MM.1S (cell line): Measurements from ENCODE around the gene TRAT1.

Source experiments
- EZH2phosphoT487 ChIP-seq: fragments of 300-600 bp; sonication (generic); IDR thresholded peaks from 2 replicates; pipeline ENCODE4 v1.6.1; 2018; ENCODE audit warnings: antibody characterized with exemption, low read length
- TF ChIP-seq, protein P1 (sequence below): fragments of 300-600 bp; sonication (generic); IDR thresholded peaks from 2 replicates; pipeline ENCODE4 v1.5.1; 2016; ENCODE audit warnings: antibody characterized with exemption, low read length, mixed read lengths

DNA sequence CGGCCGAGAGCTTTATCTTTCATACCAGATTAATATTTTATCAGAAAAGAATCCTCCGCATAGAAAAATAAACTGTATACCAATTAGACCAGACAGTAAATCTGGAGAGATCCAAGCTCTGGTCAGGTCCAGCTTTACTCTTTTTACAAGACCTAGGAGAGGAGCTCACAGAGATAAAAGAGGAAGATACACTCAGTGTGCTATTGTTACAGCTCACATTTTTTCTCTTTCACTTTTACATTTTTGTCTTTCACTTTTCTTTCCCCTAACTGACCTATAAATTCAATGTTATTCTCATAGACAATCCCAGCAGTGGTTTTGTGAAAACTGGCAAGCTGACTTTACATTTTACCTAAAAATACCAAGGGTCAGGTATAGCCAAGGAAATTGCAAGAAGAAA lies 75.3 kb downstream of the TRAT1 start:
- no peak for TF ChIP-seq EZH2phosphoT487
- TF ChIP-seq, protein P1, sequence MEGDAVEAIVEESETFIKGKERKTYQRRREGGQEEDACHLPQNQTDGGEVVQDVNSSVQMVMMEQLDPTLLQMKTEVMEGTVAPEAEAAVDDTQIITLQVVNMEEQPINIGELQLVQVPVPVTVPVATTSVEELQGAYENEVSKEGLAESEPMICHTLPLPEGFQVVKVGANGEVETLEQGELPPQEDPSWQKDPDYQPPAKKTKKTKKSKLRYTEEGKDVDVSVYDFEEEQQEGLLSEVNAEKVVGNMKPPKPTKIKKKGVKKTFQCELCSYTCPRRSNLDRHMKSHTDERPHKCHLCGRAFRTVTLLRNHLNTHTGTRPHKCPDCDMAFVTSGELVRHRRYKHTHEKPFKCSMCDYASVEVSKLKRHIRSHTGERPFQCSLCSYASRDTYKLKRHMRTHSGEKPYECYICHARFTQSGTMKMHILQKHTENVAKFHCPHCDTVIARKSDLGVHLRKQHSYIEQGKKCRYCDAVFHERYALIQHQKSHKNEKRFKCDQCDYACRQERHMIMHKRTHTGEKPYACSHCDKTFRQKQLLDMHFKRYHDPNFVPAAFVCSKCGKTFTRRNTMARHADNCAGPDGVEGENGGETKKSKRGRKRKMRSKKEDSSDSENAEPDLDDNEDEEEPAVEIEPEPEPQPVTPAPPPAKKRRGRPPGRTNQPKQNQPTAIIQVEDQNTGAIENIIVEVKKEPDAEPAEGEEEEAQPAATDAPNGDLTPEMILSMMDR: no peak
